ENCODE measurements around the gene SLC25A13.
"Not testable (repeated sequence)": the region's sequence is repeated elsewhere in the genome, so short reads cannot be mapped to it uniquely, and the experiment has no call there.

The SLC25A13 gene

GRCh38 chr7:96321658-96322372, at the start of gene SLC25A13:
TSS of gene SLC25A13 (minus strand) at chr7:96322098. CDS start at chr7:96321956, 142 bp downstream.
- peak; percentile 41 to 77 for DNase-seq

- DNase-seq, result not testable (repeated sequence)
Observed at GRCh38 chr7:96365916-96366315, 44.0 kb upstream of the SLC25A13 start.

- no peak for DNase-seq
Observed at GRCh38 chr7:96361116-96361857, 39.4 kb upstream of the SLC25A13 start.

- no peak for DNase-seq
Observed at GRCh38 chr7:96359876-96360275, 38.0 kb upstream of the SLC25A13 start.

- DNase-seq, result not testable (repeated sequence)
Observed at GRCh38 chr7:96358236-96358971, 36.5 kb upstream of the SLC25A13 start.

- DNase-seq, result no peak
Observed at GRCh38 chr7:96355990-96356506, 34.1 kb upstream of the SLC25A13 start.

- DNase-seq, result no peak
Observed at GRCh38 chr7:96354881-96355280, 33.0 kb upstream of the SLC25A13 start.

GRCh38 chr7:96349572-96349971, 27.7 kb upstream of the SLC25A13 start:
- no peak for DNase-seq

GRCh38 chr7:96347471-96347870, 25.6 kb upstream of the SLC25A13 start:
- DNase-seq, result no peak

GRCh38 chr7:96346293-96346953, 24.5 kb upstream of the SLC25A13 start:
- no peak for DNase-seq

- DNase-seq, result no peak
Observed at GRCh38 chr7:96344236-96344635, 22.3 kb upstream of the SLC25A13 start.

GRCh38 chr7:96342049-96342448, 20.2 kb upstream of the SLC25A13 start:
- no peak for DNase-seq

- DNase-seq, result no peak
Observed at GRCh38 chr7:96337519-96337918, 15.6 kb upstream of the SLC25A13 start.

- no peak for DNase-seq
Observed at GRCh38 chr7:96332325-96332724, 10.4 kb upstream of the SLC25A13 start.

GRCh38 chr7:96331775-96332174, 9.9 kb upstream of the SLC25A13 start:
- no peak for DNase-seq

GRCh38 chr7:96331233-96331632, 9.3 kb upstream of the SLC25A13 start:
- no peak for DNase-seq

GRCh38 chr7:96330193-96330592, 8.3 kb upstream of the SLC25A13 start:
- DNase-seq, result peak in 1 of 2 experiments; percentile 17

- peak in 1 of 2 experiments; percentile 19 for DNase-seq
Observed at GRCh38 chr7:96329241-96329640, 7.3 kb upstream of the SLC25A13 start.

GRCh38 chr7:96328016-96328415, 6.1 kb upstream of the SLC25A13 start:
- DNase-seq, result no peak

GRCh38 chr7:96327429-96327828, 5.5 kb upstream of the SLC25A13 start:
- peak; percentile 44 to 73 for DNase-seq

- not testable (repeated sequence) for DNase-seq
Observed at GRCh38 chr7:96326752-96327151, 4.9 kb upstream of the SLC25A13 start.

GRCh38 chr7:96322847-96323461, 1.1 kb upstream of the SLC25A13 start:
- DNase-seq, result no peak

Data from NCI-H446 (cell line).